HG03196 (cell line): Measurements from ENCODE around the gene LECT2.

ENCODE experiments used
- ATAC-seq: cut with Tn5 transposase; IDR thresholded peaks from one replicate; pipeline ENCODE4 v1.9.1; 2021; ENCODE audit not compliant: unreplicated experiment

LECT2 gene

DNA sequence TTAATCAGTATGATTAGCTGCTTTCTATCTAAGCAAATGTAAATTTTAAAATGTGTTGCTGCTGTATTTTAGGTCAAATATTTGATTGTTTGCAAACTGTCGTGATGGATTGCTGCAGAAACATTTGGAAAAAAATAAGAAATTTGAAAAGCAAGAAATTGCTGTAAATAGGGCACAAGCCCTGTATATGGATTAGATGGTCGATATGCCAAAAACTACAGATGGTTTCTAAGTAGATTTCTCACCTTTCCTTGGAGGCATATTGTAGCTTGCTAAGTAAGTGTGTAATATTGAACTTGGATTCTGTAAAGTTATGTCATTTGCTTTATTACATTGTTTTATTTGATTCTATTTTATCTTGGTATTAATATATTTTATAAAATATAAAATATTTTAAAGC, 13.1 kb downstream of the LECT2 start:
- ATAC-seq: no peak

DNA sequence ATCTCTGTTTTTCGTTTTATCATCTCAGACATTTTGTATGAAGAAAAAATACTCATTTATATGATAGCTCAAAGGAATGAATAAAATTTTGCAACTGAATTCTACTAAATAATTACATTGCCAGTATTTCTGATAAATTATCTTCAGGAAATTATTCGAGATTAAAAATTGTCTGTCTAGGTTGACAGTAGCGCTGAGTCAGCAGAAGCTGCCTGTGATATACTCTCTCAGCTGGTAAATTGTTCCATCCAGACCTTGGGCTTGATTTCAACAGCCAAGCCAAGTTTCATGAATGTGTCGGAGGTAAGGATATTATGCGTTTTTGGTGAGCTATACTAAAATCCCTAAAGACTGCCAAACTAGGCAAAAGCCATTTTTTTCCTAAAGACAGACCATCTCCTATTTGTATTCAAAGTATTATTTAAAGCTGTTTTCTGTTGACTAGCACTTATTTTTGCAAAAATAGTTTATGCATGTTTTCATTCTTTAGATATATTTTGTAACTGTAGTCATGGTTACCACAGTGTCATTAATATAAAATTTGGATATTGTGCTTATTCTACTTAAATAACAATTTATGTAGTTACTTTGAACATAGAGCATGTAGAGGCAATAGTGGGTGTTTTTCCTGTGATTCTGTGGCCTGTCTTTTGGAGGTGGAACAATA, 17.4 kb downstream of the LECT2 start:
- ATAC-seq: no peak

DNA sequence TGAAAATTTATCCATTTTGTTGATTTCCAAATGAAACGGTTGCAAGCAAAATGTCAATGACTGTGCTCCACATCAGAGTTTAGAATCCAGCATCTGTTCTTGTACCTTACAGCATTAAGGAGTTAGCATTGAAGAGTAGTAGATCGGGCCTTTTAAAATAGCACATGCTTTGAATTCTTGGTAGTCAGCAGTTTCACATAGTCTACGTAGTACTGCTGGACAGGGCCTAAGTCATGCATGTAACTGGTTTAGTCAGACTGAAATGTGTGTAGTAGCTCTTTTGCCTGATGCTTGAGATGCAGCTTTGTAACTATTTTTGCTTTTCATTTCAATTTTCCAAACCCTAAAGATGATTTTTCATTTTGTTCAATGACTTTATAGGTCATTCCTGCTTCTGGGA, 19.8 kb downstream of the LECT2 start:
- ATAC-seq: no peak

DNA sequence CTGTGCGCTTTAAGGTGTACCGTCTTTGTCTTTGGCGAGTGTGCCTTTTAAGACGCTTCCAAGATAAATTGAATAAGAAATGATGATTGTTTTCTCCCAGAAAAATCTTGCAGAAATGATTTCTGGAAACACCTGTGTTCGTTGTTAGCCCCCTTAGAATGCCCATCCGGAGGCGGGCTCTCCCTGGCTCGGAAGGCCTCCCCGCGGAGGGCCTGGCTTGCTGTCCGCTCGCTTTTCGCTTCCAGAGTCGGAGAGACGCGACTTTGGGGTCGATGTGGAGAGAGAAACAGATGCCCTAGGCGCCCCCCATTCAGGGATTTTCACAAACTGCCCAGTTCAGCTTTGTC, 23.9 kb downstream of the LECT2 start:
- ATAC-seq: no peak

DNA sequence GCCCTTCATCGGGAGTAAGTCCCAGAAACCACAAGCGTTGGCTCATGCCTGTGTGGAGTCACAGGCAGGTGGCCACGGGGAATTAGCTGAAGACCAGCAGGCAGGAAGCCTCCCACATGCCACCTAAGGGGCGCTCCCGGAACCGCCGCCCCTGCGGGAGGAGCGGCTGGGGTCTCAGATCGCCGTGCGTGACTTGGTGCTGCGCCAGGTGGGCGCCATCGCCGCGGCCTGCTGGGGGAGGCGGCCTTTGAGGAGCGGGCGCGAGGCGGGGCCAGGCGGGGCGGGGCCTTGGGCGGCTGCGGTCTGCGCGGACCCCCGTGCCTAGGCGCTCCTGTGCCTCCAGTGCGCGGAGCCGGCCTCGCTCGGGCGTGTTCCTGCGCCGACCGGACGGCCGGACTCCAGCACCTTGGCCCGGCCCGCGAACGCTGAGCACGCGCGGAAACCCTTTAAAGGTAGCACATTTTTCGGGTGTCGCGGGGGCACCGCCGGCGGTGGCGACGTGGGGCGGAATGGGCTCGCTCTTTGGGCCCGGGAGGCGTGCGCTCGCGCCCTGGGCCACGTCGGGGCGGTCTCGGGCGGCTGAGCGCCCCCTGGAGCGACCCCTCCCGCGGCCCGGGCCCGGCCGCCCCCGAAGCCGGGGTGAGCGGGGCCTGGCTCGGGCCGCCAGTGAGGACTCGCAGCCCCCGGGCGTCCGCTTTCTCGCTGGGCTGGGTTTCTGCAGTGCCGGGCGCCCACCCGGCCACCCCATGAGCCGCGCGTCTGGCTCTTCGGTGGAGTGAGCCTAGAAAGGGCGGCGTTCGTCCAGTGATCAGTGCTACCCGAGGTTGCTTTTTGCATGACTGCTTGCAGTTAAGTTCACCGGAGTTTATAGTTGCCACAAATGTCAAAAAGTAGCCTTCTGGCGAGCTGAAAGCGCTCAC, 24.5 kb downstream of the LECT2 start:
- no peak for ATAC-seq

DNA sequence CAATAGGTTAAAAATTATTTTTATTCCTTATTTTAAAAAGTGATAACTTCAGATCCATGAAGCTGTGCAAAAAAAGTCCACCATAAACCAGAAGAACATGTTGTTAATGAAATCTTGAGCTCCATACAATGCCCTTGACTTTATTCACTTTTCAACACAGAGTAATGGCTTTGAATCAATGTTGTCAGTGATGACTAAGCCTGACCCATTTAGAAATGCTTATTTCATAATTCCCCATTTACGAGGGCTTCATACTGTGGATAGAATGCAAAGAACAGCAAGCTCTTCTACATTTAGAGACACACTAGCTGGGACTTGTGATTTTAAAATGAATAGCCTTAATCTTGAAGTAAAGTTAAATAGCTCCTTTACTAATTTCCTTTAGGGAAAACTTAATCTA, 33.4 kb downstream of the LECT2 start:
- no peak for ATAC-seq

DNA sequence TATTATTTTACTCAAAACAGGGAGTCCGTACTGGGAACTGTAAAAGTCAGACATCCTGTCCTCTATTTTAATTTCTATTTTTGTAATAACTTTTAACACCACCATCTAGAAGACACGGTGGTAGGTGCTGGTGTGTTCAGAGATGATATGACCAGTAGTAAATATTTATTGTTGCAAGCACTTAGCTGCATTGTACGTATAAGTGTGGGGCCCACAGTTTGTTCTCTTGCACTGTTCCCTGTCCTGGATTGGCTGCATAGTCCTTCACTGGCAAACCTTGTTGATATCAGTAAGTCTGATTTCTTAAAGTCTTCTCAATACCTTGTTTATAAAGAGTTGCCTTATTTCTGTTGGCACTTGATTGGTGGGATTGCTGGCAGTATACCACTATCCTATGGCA, 34.6 kb downstream of the LECT2 start:
- no peak for ATAC-seq

DNA sequence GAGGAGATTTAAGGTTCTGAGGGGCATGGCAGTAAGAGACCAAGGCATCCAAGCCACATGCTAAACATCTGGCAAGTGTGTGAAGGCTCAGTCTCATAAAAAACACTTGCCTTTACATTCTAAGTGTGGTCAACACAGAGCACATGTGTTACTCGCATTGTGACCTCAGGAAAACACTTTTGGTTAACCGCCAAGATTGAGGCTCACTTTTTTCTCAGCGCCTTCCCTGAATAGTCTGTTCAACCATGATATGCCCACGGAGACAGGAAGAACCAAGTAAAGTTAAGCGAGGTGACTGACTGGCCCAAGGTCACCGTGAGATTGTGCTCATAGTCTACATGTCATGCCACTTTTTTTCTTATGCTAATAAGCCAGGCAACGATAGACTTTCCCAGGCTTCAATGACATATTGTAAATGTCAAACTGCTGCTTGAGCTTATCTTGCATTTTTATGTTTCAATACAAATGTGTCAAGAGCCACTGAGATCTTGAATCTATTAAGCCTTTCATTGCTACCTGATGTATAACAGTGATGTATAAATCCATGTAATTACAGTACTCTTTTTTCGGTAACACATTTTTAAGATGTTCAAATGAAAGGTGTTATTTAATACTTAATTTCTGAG, 38.0 kb downstream of the LECT2 start:
- ATAC-seq: no peak

DNA sequence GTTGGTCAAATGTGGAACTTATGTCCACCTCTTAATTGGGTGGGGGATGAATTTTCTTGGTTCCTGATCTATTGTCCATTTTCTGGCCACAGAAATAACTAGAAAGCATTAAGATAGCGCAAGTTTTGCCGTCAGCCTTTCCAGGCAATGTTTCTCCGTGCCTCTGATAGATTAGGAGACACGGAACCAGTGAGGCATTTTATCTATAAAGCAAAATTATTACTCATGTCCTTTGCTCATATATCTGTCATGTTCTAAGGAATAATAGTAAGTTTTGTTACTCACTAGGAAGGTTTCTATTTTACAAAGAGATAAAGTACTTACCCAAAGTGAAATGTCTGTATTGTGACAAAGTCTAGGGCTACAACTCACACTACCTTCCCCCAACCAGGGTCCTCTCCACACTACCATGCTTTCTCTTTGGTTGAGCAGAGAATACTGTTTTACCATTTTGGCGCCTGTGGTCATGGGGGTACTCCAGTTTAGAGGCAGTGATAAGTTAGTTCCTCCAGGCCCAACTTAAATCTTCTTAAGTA, 39.2 kb downstream of the LECT2 start:
- no peak for ATAC-seq

DNA sequence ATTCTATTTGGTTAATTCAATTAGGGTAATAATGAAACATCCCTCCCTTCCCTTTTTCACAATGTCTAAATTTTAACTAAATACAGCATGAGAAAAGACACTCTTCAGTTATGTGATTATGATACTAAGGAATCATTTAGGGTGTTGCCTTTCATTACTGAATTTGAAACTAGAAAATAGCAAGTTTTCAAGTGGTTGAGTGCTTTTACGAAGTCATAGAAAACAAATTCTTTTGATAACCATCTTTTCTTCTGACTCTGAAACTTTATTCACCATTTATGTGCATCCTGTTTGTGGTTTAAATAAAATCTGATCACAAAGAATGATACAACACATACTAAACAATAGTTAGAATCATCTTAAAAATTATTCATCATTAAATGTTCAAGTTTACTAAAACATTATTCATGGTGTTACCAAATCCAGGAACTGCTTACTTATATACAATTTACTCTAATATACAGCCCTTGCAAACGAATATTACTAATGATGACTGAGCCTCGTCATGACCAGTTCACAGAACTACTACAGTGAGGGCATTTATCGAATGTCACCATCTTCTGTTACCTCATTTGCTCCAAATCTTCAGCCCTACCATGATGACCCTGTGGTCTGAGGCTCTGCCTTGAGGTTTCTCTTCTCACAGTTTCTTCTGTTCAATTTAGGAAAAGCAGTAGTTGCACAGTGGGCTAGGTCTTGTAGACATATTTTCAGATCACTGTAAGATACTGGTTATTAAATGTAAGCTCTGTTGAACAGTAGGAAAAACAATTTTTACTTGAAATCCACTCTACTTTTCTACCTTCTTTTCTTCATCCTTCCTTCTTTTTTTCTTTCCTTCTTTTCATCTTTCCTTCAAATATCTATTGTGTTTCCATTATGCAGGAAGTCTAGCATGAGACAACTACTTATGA, 40.8 kb downstream of the LECT2 start:
- no peak for ATAC-seq

DNA sequence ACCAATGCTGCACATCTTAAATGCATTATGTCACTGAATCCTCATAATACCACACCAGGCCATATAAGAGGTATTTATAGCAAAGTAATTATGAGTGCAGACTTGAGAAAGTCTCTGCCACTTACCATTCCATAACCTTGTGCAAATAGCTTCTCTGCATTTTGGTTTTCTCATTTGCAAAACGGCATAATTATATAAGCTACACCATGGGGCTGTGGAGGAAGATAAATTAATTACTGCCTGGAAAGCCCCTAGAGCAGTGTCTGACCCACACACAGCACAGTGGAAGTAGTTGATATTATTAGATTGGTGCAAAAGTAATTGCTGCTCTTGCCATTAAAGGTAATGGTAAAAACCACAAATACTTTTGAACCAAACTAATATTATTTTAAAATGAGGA, 49.6 kb downstream of the LECT2 start:
- no peak for ATAC-seq

DNA sequence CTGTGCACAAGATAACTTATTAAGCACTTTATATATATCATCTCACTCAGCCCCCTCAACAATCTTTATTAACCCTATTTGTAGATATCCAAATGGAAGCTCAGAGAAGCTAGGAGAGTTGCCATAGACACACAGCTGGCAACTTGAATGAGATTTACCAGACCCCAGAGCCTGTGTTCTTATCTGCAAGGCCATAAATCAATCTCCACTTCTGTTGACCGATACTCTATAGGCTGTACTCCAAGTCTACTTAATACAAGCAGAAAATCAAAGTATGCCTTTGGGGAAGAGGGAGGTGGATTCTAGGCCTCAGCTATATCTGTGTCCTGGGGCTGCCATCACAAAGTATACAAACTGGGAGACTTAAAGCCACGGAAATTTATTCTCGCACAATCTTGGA, 53.1 kb downstream of the LECT2 start:
- ATAC-seq: no peak

DNA sequence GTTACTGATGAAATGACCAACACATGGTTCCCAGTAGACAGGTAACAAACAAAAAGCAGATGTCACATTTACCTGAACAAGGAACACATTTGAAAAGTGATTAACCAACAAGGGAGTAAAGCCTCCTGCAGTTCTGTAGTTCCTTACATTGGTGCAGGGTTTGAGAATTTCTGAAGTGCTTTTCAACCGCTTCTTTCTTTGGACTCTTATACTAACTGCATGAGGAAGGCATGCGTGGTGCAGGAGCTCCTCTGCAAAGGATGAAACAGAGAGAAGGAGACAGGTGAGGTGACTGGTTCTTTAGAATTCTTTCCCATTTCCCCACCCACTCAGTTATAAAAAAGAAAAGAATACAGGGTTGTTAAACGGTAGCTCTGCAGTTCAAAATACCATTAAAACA, 54.5 kb downstream of the LECT2 start:
- no peak for ATAC-seq

DNA sequence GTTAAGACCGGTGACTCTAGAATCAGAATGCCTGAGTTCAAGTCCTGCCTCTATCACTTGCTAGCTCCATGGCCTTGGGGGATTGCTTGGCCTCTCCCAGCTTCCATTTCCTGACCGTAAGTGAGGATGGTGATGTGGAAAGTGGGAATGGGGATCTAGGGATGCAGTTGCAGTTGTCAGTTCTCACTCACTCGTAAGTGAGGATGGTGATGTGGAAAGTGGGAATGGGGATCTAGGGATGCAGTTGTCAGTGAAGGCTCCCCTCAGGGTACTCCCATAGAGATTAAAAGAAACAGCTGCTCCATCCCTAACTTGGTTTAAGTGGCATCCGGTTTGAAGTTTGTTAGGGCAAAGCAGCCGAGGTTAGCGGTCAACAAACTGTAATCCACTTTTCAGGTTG, 56.1 kb downstream of the LECT2 start:
- no peak for ATAC-seq
